Kidney (tissue), 14 donors: Measurements from ENCODE around the gene STON1. TPM values are rescaled to one million over a fixed set of nuclear protein-coding genes. Genes with fewer than 3 reads are reported as not detected.
A peak's percentile ranks its signal among the peaks of the same experiment; 100 is the strongest.

Experiments
- DNase-seq, 5 donors: peaks; one replicate each; pipeline ENCODE4 v3.0.0-alpha.2; 2013 to 2020
- FAIRE-seq: peaks from 2 replicates; lab custom pipeline; 2012; peaks lifted over from hg19 to GRCh38; lab: Jason Lieb, UNC
- H3K27ac ChIP-seq, 2 donors: one replicate each; pipeline ENCODE4 v1.7.0; 2013; ENCODE audit warnings: low read depth in 2 of 2, low read length in 2 of 2, inconsistent platforms in 1 of 2
- H3K27me3 ChIP-seq: one replicate; pipeline ENCODE4 v1.7.1; 2013; ENCODE audit warnings: low read length, inconsistent platforms; ENCODE audit not compliant: control insufficient read depth, insufficient read depth
- H3K36me3 ChIP-seq, 3 donors: one replicate each; pipeline versions ENCODE4 v1.7.0 to v1.7.1; 2013; ENCODE audit warnings: low read length in 3 of 3, control low read depth in 1 of 3, inconsistent platforms in 1 of 3; ENCODE audit not compliant: insufficient read depth in 3 of 3, control insufficient read depth in 2 of 3
- H3K4me1 ChIP-seq, 3 donors: one replicate each; pipeline versions ENCODE4 v1.7.0 to v1.7.1; 2013; ENCODE audit warnings: low read length in 3 of 3, inconsistent platforms in 1 of 3, low read depth in 1 of 3; ENCODE audit not compliant: control insufficient read depth in 2 of 3, insufficient read depth in 2 of 3
- H3K4me3 ChIP-seq, 3 donors: one replicate each; pipeline versions ENCODE4 v1.7.0 to v1.8.1; 2013; ENCODE audit warnings: low read length in 3 of 3, control low read depth in 1 of 3, inconsistent platforms in 1 of 3
- H3K9ac ChIP-seq, 3 donors: one replicate each; pipeline versions ENCODE4 v1.7.0 to v1.7.1; 2013; ENCODE audit warnings: low read length in 3 of 3, control low read depth in 1 of 3, inconsistent platforms in 1 of 3
- H3K9me3 ChIP-seq, 3 donors: one replicate each; pipeline versions ENCODE4 v1.7.0 to v1.7.1; 2013; ENCODE audit warnings: low read length in 3 of 3, control low read depth in 1 of 3, inconsistent platforms in 1 of 3; ENCODE audit not compliant: control insufficient read depth in 2 of 3, insufficient read depth in 1 of 3
- CTCF ChIP-seq: IDR thresholded peaks from 3 replicates; pipeline ENCODE4 v1.5.1; 2012; ENCODE audit warnings: mild to moderate bottlenecking, moderate library complexity, borderline replicate concordance; ENCODE audit not compliant: insufficient read depth; ENCODE audit errors: extremely low read depth
- intact Hi-C: fragments of 100-400 bp; cut with DNase I; formaldehyde crosslinking; loops from one replicate; pipeline ENCODE4 v1.11.1; 2022
- polyA plus RNA-seq: library from polyadenylated mRNA; stranded (reverse); fragments of 350-450 nt; fragmentation: Illumina TruSeq; extraction: RNeasy Lipid Tissue Mini Kit (QIAGEN cat#74804); gene quantifications from one replicate; pipeline ENCODE4 v1.2.3, GENCODE V29; 2014; ENCODE audit warnings: low read depth, low replicate concordance; ENCODE audit not compliant: insufficient read depth
- total RNA-seq: library from RNA; stranded (reverse); fragmentation: NEBNext Ultra II Directional; extraction: Animal tissue kit (Norgen Biotek cat#: 25700); gene quantifications from one replicate; pipeline ENCODE4 v1.2.1, GENCODE V29; 2021
- donor health status: control.
- donor health status: control.
- donor health status: control.
- donor health status: control.
- donor health status: control.
- donor health status: DM: yes; HTN: yes; CAD: no.
- donor health status: Normal renal cell carcinoma (clear cell type).

The STON1 gene
- total and polyA plus RNA-seq, 2 donors from 2014 or later = 5.8 to 15.7 TPM

- H3K36me3 ChIP-seq = peaks cover 0 to 4% (median 0%) of the 10 kb centered on the region in 3 donors
- FAIRE-seq = no peak
- no peak for DNase-seq
- H3K4me3 ChIP-seq = no peak overlapping the region
- H3K27me3 ChIP-seq = no peaks in the 10 kb centered on the region
- H3K27ac ChIP-seq = no peak overlapping the region
- H3K9ac ChIP-seq = no peak overlapping the region
- no peak for TF ChIP-seq CTCF
- H3K4me1 ChIP-seq = no peaks in the 10 kb centered on the region
- intact Hi-C loops = no loop called here
- H3K9me3 ChIP-seq = no peaks in the 10 kb centered on the region
Observed at GRCh38 chr2:48597492-48597891, 67.5 kb downstream of the STON1 start.

- FAIRE-seq (no peak), DNase-seq (peak in 2 of 5 donors; percentile 70)
- peak; percentile 64 for TF ChIP-seq CTCF
- no peaks in the 10 kb centered on the region for H3K9me3 ChIP-seq
- no peaks in the 10 kb centered on the region for H3K27me3 ChIP-seq
- H3K9ac ChIP-seq = no peak overlapping the region
- intact Hi-C loops = no loop called here
- no peaks in the 10 kb centered on the region for H3K4me1 ChIP-seq
- H3K4me3 ChIP-seq = no peak overlapping the region
- no peak overlapping the region for H3K27ac ChIP-seq
- H3K36me3 ChIP-seq = peaks cover 0 to 2% (median 0%) of the 10 kb centered on the region in 3 donors
Observed at GRCh38 chr2:48600204-48600813, 70.4 kb downstream of the STON1 start.

GRCh38 chr2:48600917-48601316 is 71.0 kb downstream of the STON1 start:
- H3K9me3 ChIP-seq = no peaks in the 10 kb centered on the region
- H3K27ac ChIP-seq = no peak overlapping the region
- H3K36me3 ChIP-seq = peaks cover 0 to 3% (median 0%) of the 10 kb centered on the region in 3 donors
- H3K4me3 ChIP-seq = no peak overlapping the region
- no peak for DNase-seq
- no peaks in the 10 kb centered on the region for H3K4me1 ChIP-seq
- FAIRE-seq = no peak
- TF ChIP-seq CTCF = no peak
- H3K9ac ChIP-seq = no peak overlapping the region
- no peaks in the 10 kb centered on the region for H3K27me3 ChIP-seq
- intact Hi-C loops = no loop called here

- H3K27me3 ChIP-seq = no peaks in the 10 kb centered on the region
- H3K9me3 ChIP-seq = no peaks in the 10 kb centered on the region
- intact Hi-C loops = no loop called here
- H3K36me3 ChIP-seq = peaks cover 0 to 3% (median 0%) of the 10 kb centered on the region in 3 donors
- H3K27ac ChIP-seq = no peak overlapping the region
- no peak overlapping the region for H3K9ac ChIP-seq
- H3K4me1 ChIP-seq = no peaks in the 10 kb centered on the region
- H3K4me3 ChIP-seq = no peak overlapping the region
- DNase-seq (no peak), FAIRE-seq (no peak)
- peak; percentile 2 for TF ChIP-seq CTCF
Observed at GRCh38 chr2:48601349-48601748, 71.4 kb downstream of the STON1 start.
